Erythroblast (primary cell): Measurements from ENCODE around the gene HLCS.

Experiments used
- GATA1 ChIP-seq: IDR thresholded peaks from 2 replicates; pipeline ENCODE4 v1.6.1; 2011; ENCODE audit warnings: low read depth, mild to moderate bottlenecking, control low read depth, low read length, moderate library complexity
- POLR2A ChIP-seq: IDR thresholded peaks from 2 replicates; pipeline ENCODE4 v1.6.1; 2011; ENCODE audit warnings: mild to moderate bottlenecking, low read length

DNA sequence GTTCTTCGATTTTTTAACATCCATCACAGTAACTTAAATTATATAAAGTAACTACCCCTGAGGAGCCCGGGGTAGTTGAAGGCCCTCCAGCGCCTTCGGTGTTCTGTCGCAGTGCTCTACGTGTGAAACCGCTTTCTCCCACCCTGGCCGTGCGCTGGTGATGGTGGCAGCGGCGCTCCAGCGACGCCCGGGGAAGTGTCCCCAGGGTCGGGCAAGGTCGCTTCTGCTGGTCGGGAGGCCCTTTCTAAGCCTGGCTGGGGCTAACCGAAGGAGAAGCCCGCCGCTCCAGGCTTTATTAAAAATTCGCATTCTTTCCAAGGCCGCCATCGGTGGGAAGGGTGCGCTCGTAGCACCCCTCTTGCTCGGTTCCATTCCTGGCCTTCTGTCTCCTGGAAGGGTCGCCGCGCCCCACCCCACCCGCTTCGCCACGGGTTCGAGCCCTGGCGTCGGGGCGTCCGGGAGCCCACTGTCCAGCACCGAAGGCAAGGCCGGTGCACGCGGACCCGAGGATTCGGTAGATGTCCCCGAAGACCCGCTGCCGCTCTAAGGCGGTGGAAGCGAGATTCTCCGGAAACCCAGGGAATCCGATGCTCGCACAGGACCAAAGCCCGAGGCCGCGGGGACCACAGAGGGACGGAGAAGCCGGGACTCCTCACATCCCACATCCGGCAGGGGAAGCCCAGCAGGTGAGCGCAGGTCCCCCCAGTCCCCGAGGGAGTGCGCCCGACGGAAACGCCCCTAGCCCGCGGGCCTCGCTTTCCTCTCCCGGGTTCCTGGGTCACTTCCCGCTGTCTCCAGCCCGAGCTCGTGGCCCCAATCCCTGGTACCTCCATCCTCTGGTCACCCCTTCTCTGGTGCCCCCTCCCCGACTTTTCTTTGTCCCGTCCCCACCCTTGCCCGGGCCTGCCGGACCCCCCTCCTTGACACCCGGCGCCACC, 39.3 kb upstream of the HLCS start:
- TF ChIP-seq POLR2A (no peak), GATA1 (no peak)
